GM18873 (cell line): ENCODE measurements around the gene SLC5A11.
"Not testable (repeated sequence)": the region's sequence is repeated elsewhere in the genome, so short reads cannot be mapped to it uniquely, and the experiment has no call there.

Experiments
- ATAC-seq: cut with Tn5 transposase; IDR thresholded peaks from one replicate; pipeline ENCODE4 v1.9.1; 2021; ENCODE audit warnings: mild to moderate bottlenecking, moderate library complexity, moderate number of reproducible peaks; ENCODE audit not compliant: unreplicated experiment, low FRiP score

SLC5A11 gene

GRCh38 chr16:24845726-24846547 lies at the start of gene SLC5A11:
Gene SLC5A11, plus strand, starts transcription at chr16:24845963. Its CDS starts 12,681 bp downstream, at chr16:24858644.
- no peak for ATAC-seq

- no peak for ATAC-seq
Observed at GRCh38 chr16:24800586-24800985, 45.2 kb upstream of the SLC5A11 start.

- no peak for ATAC-seq
Observed at GRCh38 chr16:24801761-24802302, 43.9 kb upstream of the SLC5A11 start.

- ATAC-seq = no peak
Observed at GRCh38 chr16:24805484-24805883, 40.3 kb upstream of the SLC5A11 start.

GRCh38 chr16:24807301-24807700 lies 38.5 kb upstream of the SLC5A11 start:
- no peak for ATAC-seq

GRCh38 chr16:24810951-24811843 lies 34.6 kb upstream of the SLC5A11 start:
- no peak for ATAC-seq

GRCh38 chr16:24812813-24813212 lies 33.0 kb upstream of the SLC5A11 start:
- not testable (repeated sequence) for ATAC-seq

GRCh38 chr16:24815021-24815420 lies 30.7 kb upstream of the SLC5A11 start:
- ATAC-seq = no peak

GRCh38 chr16:24816688-24817087 lies 29.1 kb upstream of the SLC5A11 start:
- no peak for ATAC-seq

GRCh38 chr16:24819462-24820040 lies 26.2 kb upstream of the SLC5A11 start:
- no peak for ATAC-seq

- ATAC-seq = no peak
Observed at GRCh38 chr16:24820522-24820921, 25.2 kb upstream of the SLC5A11 start.

- ATAC-seq = no peak
Observed at GRCh38 chr16:24821129-24821528, 24.6 kb upstream of the SLC5A11 start.

- no peak for ATAC-seq
Observed at GRCh38 chr16:24822542-24822941, 23.2 kb upstream of the SLC5A11 start.

- ATAC-seq = no peak
Observed at GRCh38 chr16:24822974-24823373, 22.8 kb upstream of the SLC5A11 start.

- ATAC-seq = no peak
Observed at GRCh38 chr16:24825696-24826095, 20.1 kb upstream of the SLC5A11 start.

- no peak for ATAC-seq
Observed at GRCh38 chr16:24826096-24826690, 19.6 kb upstream of the SLC5A11 start.

GRCh38 chr16:24826817-24827566 lies 18.8 kb upstream of the SLC5A11 start:
- no peak for ATAC-seq

GRCh38 chr16:24829153-24829552 lies 16.6 kb upstream of the SLC5A11 start:
- no peak for ATAC-seq

GRCh38 chr16:24833352-24833751 lies 12.4 kb upstream of the SLC5A11 start:
- no peak for ATAC-seq
